Esophagus muscularis mucosa (tissue), 3 donors: ENCODE results near the gene TMEM54.

Source experiments
- CTCF ChIP-seq, 3 experiments: fragments of 200-600 bp in 2 of 3; fragments of 450-650 bp in 1 of 3; sonication (generic) in 2 of 3; IDR thresholded peaks; one replicate each; pipeline ENCODE4 v1.5.1; 2017 to 2019; ENCODE audit warnings: antibody characterized with exemption in 3 of 3, mild to moderate bottlenecking in 2 of 3, moderate library complexity in 1 of 3
- POLR2A ChIP-seq: fragments of 450-650 bp; IDR thresholded peaks from one replicate; pipeline ENCODE4 v1.6.1; 2017; ENCODE audit warnings: antibody characterized with exemption, moderate library complexity, mild to moderate bottlenecking, low read depth

- no peak for TF ChIP-seq CTCF (IDR thresholded peaks at IDR 0.05)
- TF ChIP-seq POLR2A: no peak
These were observed 39.1 kb downstream of the TMEM54 start for GRCh38 chr1:32861904-32862695.
